RWPE2 (cell line): ENCODE measurements around the gene LRP11.

Source experiments
- ATAC-seq: fragments of 200-7000 bp; cut with Tn5 transposase; 3 replicates; pipeline ENCODE4 v1.9.1; 2021; ENCODE audit warnings: low read depth
- DNase-seq: peaks from one replicate; pipeline ENCODE4 v3.0.0-alpha.2; 2020; ENCODE audit warnings: low spot score
- H3K27ac ChIP-seq: fragments of 450-650 bp; 2 replicates; pipeline ENCODE4 v1.5.1; 2017; ENCODE audit warnings: mild to moderate bottlenecking; ENCODE audit not compliant: poor library complexity, severe bottlenecking
- H3K27me3 ChIP-seq: fragments of 250-450 bp; sonication (Bioruptor Pico); 2 replicates; pipeline ENCODE4 v1.5.1; 2021; ENCODE audit warnings: mild to moderate bottlenecking, moderate library complexity; ENCODE audit not compliant: insufficient read depth, poor library complexity, severe bottlenecking
- H3K36me3 ChIP-seq: fragments of 250-450 bp; sonication (Bioruptor Pico); 2 replicates; pipeline ENCODE4 v1.5.1; 2020; ENCODE audit warnings: low read depth, mild to moderate bottlenecking, moderate library complexity
- H3K4me1 ChIP-seq: fragments of 250-450 bp; sonication (Bioruptor Pico); 2 replicates; pipeline ENCODE4 v1.5.1; 2021; ENCODE audit warnings: mild to moderate bottlenecking, moderate library complexity; ENCODE audit not compliant: insufficient read depth, poor library complexity, severe bottlenecking
- H3K4me3 ChIP-seq: fragments of 250-450 bp; sonication (Bioruptor Pico); 2 replicates; pipeline ENCODE4 v1.5.1; 2021; ENCODE audit warnings: mild to moderate bottlenecking, moderate library complexity; ENCODE audit not compliant: severe bottlenecking
- H3K9me3 ChIP-seq: fragments of 250-450 bp; sonication (Bioruptor Pico); 2 replicates; pipeline ENCODE4 v1.5.1; 2021; ENCODE audit warnings: mild to moderate bottlenecking, moderate library complexity; ENCODE audit not compliant: severe bottlenecking
- CTCF ChIP-seq: fragments of 450-650 bp; IDR thresholded peaks from one replicate; pipeline ENCODE4 v1.5.1; 2017; ENCODE audit warnings: mild to moderate bottlenecking, moderate library complexity; ENCODE audit not compliant: poor library complexity, severe bottlenecking

Gene LRP11

GRCh38 chr6:149888659-149889058 lies 24.5 kb upstream of the LRP11 start:
- peaks cover 60% of the 10 kb centered on the region for H3K4me1 ChIP-seq
- H3K36me3 ChIP-seq: no peaks in the 10 kb centered on the region
- no peak for DNase-seq
- no peak overlapping the region for H3K4me3 ChIP-seq
- peak; percentile 38 for ATAC-seq
- H3K27me3 ChIP-seq: no peaks in the 10 kb centered on the region
- H3K27ac ChIP-seq: peak overlapping the region; percentile 93
- no peak for TF ChIP-seq CTCF
- H3K9me3 ChIP-seq: no peaks in the 10 kb centered on the region

- Histone ChIP-seq H3K9me3 (no peaks in the 10 kb centered on the region), H3K27ac (peak overlapping the region; percentile 93), H3K36me3 (no peaks in the 10 kb centered on the region), H3K4me3 (no peak overlapping the region), H3K4me1 (peaks cover 60% of the 10 kb centered on the region), H3K27me3 (no peaks in the 10 kb centered on the region)
- no peak for TF ChIP-seq CTCF
- peak; percentile 4; the same call in 1 of the 3 replicates for ATAC-seq
- no peak for DNase-seq
Observed at GRCh38 chr6:149888093-149888492, 23.9 kb upstream of the LRP11 start.

GRCh38 chr6:149887343-149887742 lies 23.2 kb upstream of the LRP11 start:
- peaks cover 60% of the 10 kb centered on the region for H3K4me1 ChIP-seq
- H3K36me3 ChIP-seq: no peaks in the 10 kb centered on the region
- no peak for DNase-seq
- H3K4me3 ChIP-seq: no peak overlapping the region
- H3K27me3 ChIP-seq: no peaks in the 10 kb centered on the region
- ATAC-seq: peak; percentile 60
- TF ChIP-seq CTCF: no peak
- H3K27ac ChIP-seq: peak overlapping the region; percentile 93
- no peaks in the 10 kb centered on the region for H3K9me3 ChIP-seq

GRCh38 chr6:149885888-149886287 lies 21.7 kb upstream of the LRP11 start:
- DNase-seq: no peak
- no peak for ATAC-seq
- H3K27me3 ChIP-seq: no peaks in the 10 kb centered on the region
- H3K27ac ChIP-seq: peak overlapping the region; percentile 93
- no peak for TF ChIP-seq CTCF
- no peak overlapping the region for H3K4me3 ChIP-seq
- H3K9me3 ChIP-seq: no peaks in the 10 kb centered on the region
- peaks cover 55% of the 10 kb centered on the region for H3K4me1 ChIP-seq
- no peaks in the 10 kb centered on the region for H3K36me3 ChIP-seq

- H3K4me3 ChIP-seq: no peak overlapping the region
- no peak for TF ChIP-seq CTCF
- H3K9me3 ChIP-seq: no peaks in the 10 kb centered on the region
- H3K36me3 ChIP-seq: no peaks in the 10 kb centered on the region
- no peak for DNase-seq
- no peaks in the 10 kb centered on the region for H3K27me3 ChIP-seq
- no peak for ATAC-seq
- H3K27ac ChIP-seq: peak overlapping the region; percentile 93
- peaks cover 42% of the 10 kb centered on the region for H3K4me1 ChIP-seq
Observed at GRCh38 chr6:149884617-149885016, 20.5 kb upstream of the LRP11 start.
